Brain microvascular endothelial cell (primary cell): ENCODE measurements around the gene IL17REL.

Experiments used
- DNase-seq: peaks from one replicate; pipeline ENCODE4 v3.0.0-alpha.2; 2020
- H3K27ac ChIP-seq: fragments of 250-450 bp; sonication (Bioruptor Pico); 2 replicates; pipeline ENCODE4 v1.5.1; 2020; ENCODE audit warnings: mild to moderate bottlenecking, moderate library complexity
- H3K27me3 ChIP-seq: fragments of 250-450 bp; sonication (Bioruptor Pico); replicated peaks from 2 replicates; pipeline ENCODE4 v1.5.1; 2020; ENCODE audit warnings: mild to moderate bottlenecking
- H3K36me3 ChIP-seq: fragments of 250-450 bp; sonication (Bioruptor Pico); replicated peaks from 2 replicates; pipeline ENCODE4 v1.5.1; 2020; ENCODE audit warnings: mild to moderate bottlenecking
- H3K4me3 ChIP-seq: 2 replicates; pipeline ENCODE4 v1.5.1; 2011; ENCODE audit warnings: low read depth, mild to moderate bottlenecking, control low read depth, low read length, moderate library complexity
- CTCF ChIP-seq: IDR thresholded peaks from 2 replicates; pipeline ENCODE4 v1.5.1; 2011; ENCODE audit warnings: low read depth, mild to moderate bottlenecking, moderate library complexity, low read length, control low read depth, inconsistent platforms; ENCODE audit errors: missing control alignments
- in situ Hi-C: cut with HindIII; loops from 2 replicates; pipeline ENCODE4 v1.10.0; 2017; ENCODE audit warnings: low sequenced_read_pairs, low pct_ligation_motif_present

IL17REL gene

GRCh38 chr22:50001388-50002231, 11.0 kb downstream of the IL17REL start:
- Histone ChIP-seq H3K36me3 (no peaks in the 10 kb centered on the region), H3K27me3 (peaks cover 3% of the 10 kb centered on the region), H3K27ac (no peak overlapping the region), H3K4me3 (no peak overlapping the region)
- TF ChIP-seq CTCF: no peak
- in situ Hi-C loops: no loop called here
- DNase-seq: no peak

GRCh38 chr22:50000587-50001387, 11.8 kb downstream of the IL17REL start:
- no peak for TF ChIP-seq CTCF
- H3K27me3 ChIP-seq: peaks cover 3% of the 10 kb centered on the region
- no peak overlapping the region for H3K4me3 ChIP-seq
- H3K27ac ChIP-seq: no peak overlapping the region
- in situ Hi-C loops: no loop called here
- DNase-seq: no peak
- no peaks in the 10 kb centered on the region for H3K36me3 ChIP-seq

- in situ Hi-C loops: no loop called here
- Histone ChIP-seq H3K36me3 (no peaks in the 10 kb centered on the region), H3K27me3 (peaks cover 3% of the 10 kb centered on the region), H3K4me3 (no peak overlapping the region), H3K27ac (no peak overlapping the region)
- DNase-seq: no peak
- no peak for TF ChIP-seq CTCF
Observed at GRCh38 chr22:49999946-50000586, 12.5 kb downstream of the IL17REL start.

GRCh38 chr22:49999063-49999945, 13.3 kb downstream of the IL17REL start:
- in situ Hi-C loops: no loop called here
- Histone ChIP-seq H3K36me3 (no peaks in the 10 kb centered on the region), H3K4me3 (no peak overlapping the region), H3K27ac (no peak overlapping the region), H3K27me3 (peaks cover 3% of the 10 kb centered on the region)
- TF ChIP-seq CTCF: no peak
- DNase-seq: no peak

GRCh38 chr22:49998718-49999062, 13.9 kb downstream of the IL17REL start:
- H3K27me3 ChIP-seq: peaks cover 3% of the 10 kb centered on the region
- no peaks in the 10 kb centered on the region for H3K36me3 ChIP-seq
- H3K4me3 ChIP-seq: no peak overlapping the region
- no peak for DNase-seq
- in situ Hi-C loops: no loop called here
- H3K27ac ChIP-seq: no peak overlapping the region
- TF ChIP-seq CTCF: no peak
